IPS-20b (cell line): ENCODE results near the gene RAB40C.

Experiments used
- H3K27ac ChIP-seq: one replicate; pipeline ENCODE4 v1.5.1; 2013; ENCODE audit warnings: low read length
- H3K27me3 ChIP-seq: 2 replicates; pipeline ENCODE4 v1.6.1; 2013; ENCODE audit warnings: mild to moderate bottlenecking, low read length, inconsistent platforms; ENCODE audit not compliant: insufficient read depth
- H3K36me3 ChIP-seq: 2 replicates; pipeline ENCODE4 v1.6.1; 2013; ENCODE audit warnings: low read depth, mild to moderate bottlenecking, inconsistent platforms, low read length, moderate library complexity; ENCODE audit not compliant: insufficient read depth
- H3K4me1 ChIP-seq: 2 replicates; pipeline ENCODE4 v1.6.1; 2013; ENCODE audit warnings: mild to moderate bottlenecking, control low read depth, inconsistent platforms, low read length, moderate library complexity; ENCODE audit not compliant: insufficient read depth
- H3K4me3 ChIP-seq: 2 replicates; pipeline ENCODE4 v1.5.1; 2013; ENCODE audit warnings: mild to moderate bottlenecking, low read length, inconsistent platforms
- H3K9ac ChIP-seq: 2 replicates; pipeline ENCODE4 v1.6.1; 2013; ENCODE audit warnings: low read depth, mild to moderate bottlenecking, inconsistent platforms, low read length, moderate library complexity
- H3K9me3 ChIP-seq: 2 replicates; pipeline ENCODE4 v1.6.1; 2013; ENCODE audit warnings: mild to moderate bottlenecking, low read depth, low read length, inconsistent platforms; ENCODE audit not compliant: insufficient read depth

RAB40C gene

DNA sequence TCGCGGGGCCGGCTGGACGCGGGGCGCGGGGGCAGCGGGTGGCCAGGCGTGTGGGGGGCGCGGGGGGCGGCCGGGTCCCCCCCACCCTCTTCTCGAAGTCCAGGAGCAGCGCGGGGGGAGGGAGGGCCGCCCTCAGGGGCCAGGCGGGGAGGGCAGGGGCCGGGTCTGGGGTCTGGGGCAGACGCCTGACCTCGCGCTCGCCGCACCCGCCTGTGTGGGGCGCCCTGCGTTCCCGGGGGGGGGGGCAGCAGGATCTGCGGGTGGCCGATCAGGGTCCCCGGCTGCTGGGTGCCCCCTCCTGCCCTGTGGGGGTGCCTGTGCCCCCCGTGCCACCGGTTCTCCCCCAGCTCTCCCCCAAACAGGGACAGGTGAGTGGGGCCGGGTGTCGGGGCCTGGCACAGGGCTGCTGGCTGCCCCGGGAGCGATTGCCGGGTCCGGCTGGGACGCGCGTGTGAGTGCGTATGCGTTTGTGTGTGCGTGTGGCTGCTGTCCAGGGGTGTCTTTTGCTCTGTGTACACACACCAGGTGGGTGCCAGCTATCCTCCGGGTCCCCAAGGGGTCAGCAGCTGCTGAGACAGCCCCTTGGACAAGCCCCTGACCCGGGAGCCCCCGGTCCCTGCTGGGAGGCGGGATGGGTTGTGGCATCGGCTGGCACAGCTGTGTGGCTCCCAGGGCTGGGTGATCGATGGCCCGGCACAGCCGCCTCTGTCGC is 29.0 kb upstream of the RAB40C start:
- no peaks in the 10 kb centered on the region for H3K36me3 ChIP-seq
- no peak overlapping the region for H3K9ac ChIP-seq
- H3K4me3 ChIP-seq = no peak overlapping the region
- no peak overlapping the region for H3K27ac ChIP-seq
- peaks cover 49% of the 10 kb centered on the region for H3K27me3 ChIP-seq
- no peaks in the 10 kb centered on the region for H3K9me3 ChIP-seq
- no peaks in the 10 kb centered on the region for H3K4me1 ChIP-seq

DNA sequence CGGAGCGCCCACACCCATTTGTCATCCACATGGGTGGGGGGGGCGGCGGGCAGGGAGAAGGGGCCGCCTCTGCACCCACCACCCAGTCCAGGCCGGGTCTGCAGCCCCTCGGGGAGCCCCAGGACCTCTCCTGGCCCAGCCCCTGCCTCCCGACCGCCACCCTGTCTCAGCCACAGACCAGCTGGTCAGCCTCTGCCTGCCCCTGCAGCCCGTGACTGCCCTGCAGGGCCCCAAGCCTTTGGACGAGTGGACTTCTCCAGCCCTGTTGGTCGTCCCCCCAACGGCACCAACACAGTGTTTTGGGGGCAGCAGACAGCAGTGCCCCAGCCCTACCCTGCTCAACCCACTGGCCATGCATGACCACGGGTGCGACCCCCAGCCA is 28.5 kb upstream of the RAB40C start:
- H3K9ac ChIP-seq = no peak overlapping the region
- H3K4me3 ChIP-seq = no peak overlapping the region
- H3K9me3 ChIP-seq = no peaks in the 10 kb centered on the region
- H3K27me3 ChIP-seq = peaks cover 49% of the 10 kb centered on the region
- H3K36me3 ChIP-seq = no peaks in the 10 kb centered on the region
- peaks cover 1% of the 10 kb centered on the region; the same call in 1 of the 2 replicates for H3K4me1 ChIP-seq
- H3K27ac ChIP-seq = no peak overlapping the region

DNA sequence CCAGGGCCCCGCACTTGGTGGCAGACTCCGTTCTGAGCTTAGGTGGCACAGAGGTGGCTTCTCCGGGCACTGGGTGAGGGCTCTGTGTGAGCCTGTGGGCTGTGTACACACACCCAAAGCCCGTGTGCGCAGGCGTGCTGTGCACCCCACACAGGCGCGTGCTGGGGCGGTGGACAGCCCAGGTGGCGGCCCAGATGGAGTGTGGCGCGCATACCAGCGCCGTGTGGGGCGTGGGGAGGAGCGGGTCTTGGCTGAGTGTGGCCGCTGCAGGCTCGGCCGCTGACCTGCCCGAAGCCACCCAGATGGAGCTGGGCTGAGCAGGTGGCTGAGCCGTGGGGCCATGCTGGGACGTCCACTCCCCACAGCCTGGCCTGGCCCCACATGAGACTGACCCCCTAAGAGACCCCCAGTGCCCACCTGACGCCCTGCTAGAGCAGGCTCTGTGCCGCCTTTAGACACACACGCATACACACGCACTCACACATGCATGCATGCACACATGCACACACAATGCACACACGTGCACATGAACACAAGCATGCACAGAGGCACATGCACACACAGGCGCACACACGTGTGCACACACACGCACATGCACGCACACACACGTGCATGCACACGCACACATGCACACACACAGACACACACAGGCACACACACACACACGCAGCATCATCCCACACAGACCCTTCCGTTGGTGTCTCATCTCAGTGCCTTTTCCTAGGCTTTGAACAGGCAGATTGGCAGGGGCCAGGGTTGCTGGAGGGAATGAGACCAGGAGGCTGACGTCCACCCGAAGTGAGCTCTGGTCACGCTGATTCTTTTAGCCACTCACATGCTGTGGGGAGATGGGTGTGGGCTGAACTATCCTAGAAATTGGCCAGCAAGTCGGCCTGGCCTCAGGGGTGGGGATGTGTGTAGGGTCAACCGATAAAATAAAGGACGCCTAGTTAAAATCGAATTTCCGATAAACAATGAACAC is 27.6 kb upstream of the RAB40C start:
- no peaks in the 10 kb centered on the region for H3K9me3 ChIP-seq
- H3K9ac ChIP-seq = no peak overlapping the region
- no peak overlapping the region for H3K27ac ChIP-seq
- no peak overlapping the region for H3K4me3 ChIP-seq
- H3K36me3 ChIP-seq = no peaks in the 10 kb centered on the region
- peaks cover 4% of the 10 kb centered on the region; the same call in 1 of the 2 replicates for H3K4me1 ChIP-seq
- H3K27me3 ChIP-seq = peaks cover 49% of the 10 kb centered on the region

DNA sequence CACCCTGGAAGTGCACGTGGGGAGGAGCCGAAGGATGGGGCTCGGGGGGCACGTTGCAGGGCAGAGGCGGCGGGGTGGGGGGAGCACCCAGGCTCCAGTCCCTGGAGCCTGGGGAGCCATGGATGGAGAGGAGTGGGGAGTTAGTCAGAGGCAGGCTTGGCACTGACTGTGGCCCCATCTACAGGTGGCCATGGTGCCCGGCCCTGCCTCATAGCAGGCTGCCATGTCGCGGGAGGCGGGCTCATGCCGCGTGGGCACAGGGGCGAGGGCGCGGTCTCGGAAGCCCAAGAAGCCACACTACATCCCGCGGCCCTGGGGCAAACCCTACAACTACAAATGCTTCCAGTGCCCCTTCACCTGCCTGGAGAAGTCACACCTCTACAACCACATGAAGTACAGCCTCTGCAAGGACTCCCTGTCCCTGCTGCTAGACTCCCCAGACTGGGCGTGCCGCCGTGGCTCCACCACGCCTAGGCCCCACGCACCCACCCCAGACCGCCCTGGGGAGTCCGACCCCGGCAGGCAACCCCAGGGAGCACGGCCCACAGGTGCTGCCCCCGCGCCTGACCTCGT is 26.7 kb upstream of the RAB40C start:
- H3K27me3 ChIP-seq = peaks cover 45% of the 10 kb centered on the region
- H3K4me1 ChIP-seq = peaks cover 4% of the 10 kb centered on the region; the same call in 1 of the 2 replicates
- no peaks in the 10 kb centered on the region for H3K36me3 ChIP-seq
- no peak overlapping the region for H3K27ac ChIP-seq
- no peaks in the 10 kb centered on the region for H3K9me3 ChIP-seq
- no peak overlapping the region for H3K4me3 ChIP-seq
- no peak overlapping the region for H3K9ac ChIP-seq

DNA sequence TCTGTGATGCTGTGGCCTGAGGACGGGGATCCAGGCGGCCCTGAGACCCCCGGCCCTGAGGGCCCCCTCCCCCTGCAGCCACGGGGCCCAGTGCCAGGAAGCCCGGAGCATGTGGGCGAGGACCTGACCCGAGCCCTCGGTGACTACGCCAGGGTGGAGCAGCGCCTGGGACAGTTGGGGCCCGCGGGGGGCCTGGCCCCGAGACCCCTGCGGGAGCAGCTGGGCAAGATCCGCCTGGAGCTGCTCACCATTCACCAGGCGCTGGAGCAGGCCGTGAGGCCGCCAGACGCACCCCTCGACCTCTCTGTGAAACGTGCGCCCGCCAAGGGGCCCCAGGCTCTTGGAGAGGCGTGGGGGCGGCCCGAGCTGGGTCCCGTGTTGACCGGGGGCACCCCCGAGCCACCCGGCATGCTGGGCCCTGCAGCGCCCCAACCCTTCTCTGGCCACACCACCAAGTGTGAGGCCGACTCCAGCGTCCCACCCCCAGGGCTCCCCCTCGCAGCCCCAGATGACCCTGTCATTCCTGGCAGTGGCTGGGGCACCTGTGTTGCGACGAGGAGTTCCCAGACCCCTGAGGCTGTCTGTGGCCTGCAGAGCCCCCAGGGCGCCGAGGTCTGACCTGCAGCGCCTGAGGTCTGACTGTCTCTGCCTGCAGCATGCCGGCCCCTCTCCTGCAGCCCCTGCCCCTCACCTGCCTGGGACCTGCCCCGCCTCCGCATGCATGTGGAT is 25.0 kb upstream of the RAB40C start:
- Histone ChIP-seq H3K9ac (no peak overlapping the region), H3K9me3 (no peaks in the 10 kb centered on the region), H3K27me3 (peaks cover 28% of the 10 kb centered on the region), H3K4me1 (peaks cover 6% of the 10 kb centered on the region; the same call in 1 of the 2 replicates), H3K4me3 (no peak overlapping the region), H3K36me3 (no peaks in the 10 kb centered on the region), H3K27ac (no peak overlapping the region)

DNA sequence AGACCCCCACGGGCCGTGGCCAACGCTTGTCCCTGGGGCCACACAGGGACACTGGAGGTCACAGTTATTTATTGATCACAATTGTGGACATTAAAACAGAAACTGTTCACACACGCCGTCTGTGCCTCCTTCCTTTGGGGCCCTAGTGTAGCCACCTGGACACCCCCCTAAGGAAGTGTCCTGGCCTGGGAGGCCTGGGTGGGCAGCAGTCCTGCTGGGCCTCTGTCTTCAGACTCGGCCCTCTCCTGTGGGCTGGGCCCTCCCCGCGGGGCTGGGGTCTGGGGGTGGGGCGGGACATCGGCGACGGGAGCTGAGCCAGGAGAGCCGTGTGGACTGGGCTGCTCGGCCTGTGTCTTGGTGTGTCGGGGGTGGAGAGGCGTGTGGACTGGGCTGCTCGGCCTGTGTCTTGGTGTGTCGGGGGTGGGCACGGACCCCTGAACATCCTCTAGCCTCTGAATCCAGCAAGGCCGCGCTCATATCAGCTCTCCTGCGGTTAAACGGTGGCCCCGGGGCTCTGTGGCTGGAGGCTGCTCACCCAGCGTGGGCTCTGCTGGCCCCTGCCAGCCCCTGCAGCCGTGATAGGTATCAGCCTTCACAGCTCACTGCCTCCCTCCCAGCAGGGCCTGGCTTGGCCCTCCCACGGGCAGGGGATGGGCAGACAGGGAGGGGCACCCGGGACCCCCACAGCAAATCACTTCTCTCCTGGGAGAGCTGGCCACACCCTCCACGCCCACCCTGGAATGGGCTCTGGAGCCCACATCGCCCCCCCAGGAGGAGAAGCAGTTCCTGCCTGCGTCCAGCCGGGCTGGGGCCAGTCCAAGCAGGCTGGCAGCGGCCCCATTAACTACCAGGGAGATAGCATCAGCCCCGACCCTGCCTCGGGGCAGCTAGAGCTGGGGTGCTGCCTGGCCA is 24.2 kb upstream of the RAB40C start:
- Histone ChIP-seq H3K4me1 (peaks cover 6% of the 10 kb centered on the region; the same call in 1 of the 2 replicates), H3K27ac (no peak overlapping the region)

DNA sequence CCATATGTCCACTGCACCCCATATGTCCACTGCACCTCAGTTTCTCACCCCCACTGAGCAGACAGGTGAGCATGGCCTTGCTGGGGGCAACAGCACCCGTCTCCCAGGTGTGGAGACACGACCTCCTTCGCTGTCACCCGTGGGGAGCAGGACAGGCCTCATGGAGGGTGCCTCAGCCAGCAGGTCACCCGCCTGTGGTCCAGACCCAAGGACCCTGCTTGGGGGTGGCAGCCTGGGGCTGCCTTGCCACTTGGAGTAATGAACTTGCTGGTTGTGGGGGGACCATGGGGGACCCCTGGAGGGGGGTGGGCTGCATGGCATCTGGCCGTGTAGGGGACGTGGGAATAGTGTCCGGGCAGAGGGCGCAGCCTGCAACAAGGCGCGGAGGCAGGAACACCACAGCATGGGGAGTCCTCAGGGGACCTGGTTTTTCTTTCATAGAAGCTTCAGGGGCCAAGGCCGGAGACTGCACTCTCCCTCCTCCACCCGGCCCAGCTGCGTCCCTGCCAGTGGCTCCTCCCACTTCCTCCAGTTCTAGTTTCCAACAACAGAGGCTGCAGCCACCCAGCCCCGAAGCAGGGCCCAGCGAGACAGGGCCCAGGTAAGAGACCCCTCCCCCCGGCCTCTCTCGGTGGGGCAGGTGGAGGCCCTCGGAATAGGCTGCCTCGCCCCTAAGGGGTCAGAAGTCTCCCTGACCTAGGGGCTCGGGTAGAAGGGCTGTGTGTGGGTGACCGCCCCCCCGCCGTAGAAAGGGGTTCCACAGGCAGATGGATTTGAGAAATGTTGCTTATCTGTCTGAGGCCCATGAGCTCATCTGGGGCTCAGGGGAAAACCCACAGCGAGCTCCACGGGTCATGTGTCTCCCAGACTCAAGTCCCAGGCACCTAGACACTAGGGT is 23.1 kb upstream of the RAB40C start, which contains the start of gene NHLRC4:
NHLRC4 (plus strand) TSS at position 531 of the 898 bp plus-strand sequence. CDS start 1,043 bp downstream, outside the sequence.
- H3K9ac ChIP-seq = peak within 1 kb of the TSS; percentile 48; the same call in 1 of the 2 replicates
- peak within 1 kb of the TSS; percentile 24 for H3K27ac ChIP-seq
- H3K9me3 ChIP-seq = no peaks in the 10 kb centered on the region
- peaks cover 12% of the 10 kb centered on the region for H3K27me3 ChIP-seq
- H3K4me1 ChIP-seq = peaks cover 6% of the 10 kb centered on the region; the same call in 1 of the 2 replicates
- peak within 1 kb of the TSS; percentile 33; the same call in 1 of the 2 replicates for H3K4me3 ChIP-seq
- H3K36me3 ChIP-seq = no peaks in the 10 kb centered on the region

More for the DNA sequence above, 24.2 kb upstream of the RAB40C start:
- H3K27me3 ChIP-seq = peaks cover 22% of the 10 kb centered on the region
- H3K36me3 ChIP-seq = no peaks in the 10 kb centered on the region
- H3K4me3 ChIP-seq = no peak overlapping the region
- no peak overlapping the region for H3K9ac ChIP-seq
- no peaks in the 10 kb centered on the region for H3K9me3 ChIP-seq

DNA sequence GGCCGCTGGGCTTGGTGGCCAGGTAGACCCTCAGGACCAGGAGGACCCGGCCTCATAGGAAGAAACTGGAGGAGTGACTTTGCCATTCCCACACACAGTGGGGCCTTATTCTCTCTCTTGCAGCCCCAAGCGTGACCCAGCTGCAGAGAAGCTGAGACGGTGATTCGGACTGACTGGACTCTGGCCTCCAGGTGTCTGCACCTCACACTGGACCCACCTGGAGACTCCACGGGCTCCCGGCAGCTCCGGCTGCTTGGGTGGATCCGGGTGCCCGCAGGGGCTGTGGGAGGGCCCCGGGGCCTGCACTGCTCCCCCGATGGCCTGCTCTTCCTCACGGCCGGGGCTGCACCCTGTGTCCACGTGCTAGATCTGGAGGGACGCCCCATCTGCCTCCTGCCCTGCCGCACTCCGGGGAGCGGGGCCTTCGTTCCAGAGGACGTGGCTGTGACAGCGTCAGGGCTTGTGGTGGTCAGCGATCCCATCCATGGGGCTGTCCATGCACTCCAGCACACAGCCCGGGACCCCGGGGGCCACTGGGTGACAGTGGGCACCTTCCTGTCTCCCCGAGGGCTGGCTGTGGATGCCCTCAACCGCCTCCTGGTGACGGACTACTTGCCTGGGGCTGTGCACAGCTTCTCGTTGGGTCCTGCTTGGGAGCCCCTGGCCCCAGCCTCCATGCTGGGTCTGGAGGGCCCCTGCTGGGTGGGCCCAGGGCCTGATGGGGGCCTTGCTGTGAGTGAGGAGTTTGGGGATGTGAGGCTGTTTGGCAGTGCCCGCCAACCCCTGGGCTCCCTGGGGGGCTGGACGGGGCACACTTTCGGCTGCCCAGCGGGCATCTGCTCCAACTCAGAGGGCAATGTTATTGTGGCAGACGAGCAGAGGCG is 22.3 kb upstream of the RAB40C start:
- H3K9me3 ChIP-seq = no peaks in the 10 kb centered on the region
- H3K36me3 ChIP-seq = no peaks in the 10 kb centered on the region
- no peak overlapping the region for H3K27ac ChIP-seq
- H3K9ac ChIP-seq = no peak overlapping the region
- peaks cover 3% of the 10 kb centered on the region for H3K27me3 ChIP-seq
- H3K4me1 ChIP-seq = peaks cover 6% of the 10 kb centered on the region; the same call in 1 of the 2 replicates
- H3K4me3 ChIP-seq = no peak overlapping the region
